B cell (primary cell): Measurements from ENCODE around the gene KRTAP25-1. TPM values are rescaled to one million over a fixed set of nuclear protein-coding genes. Genes with fewer than 3 reads are reported as not detected.

Experiments
- ATAC-seq: fragments of 200-7000 bp; cut with Tn5 transposase; one replicate; pipeline ENCODE4 v1.10.0; 2021; ENCODE audit warnings: low read depth, mild to moderate bottlenecking, moderate number of reproducible peaks, moderate library complexity
- CTCF ChIA-PET: fragments of 350-600 bp; sonication (Branson Sonifier 250); formaldehyde crosslinking; loops from one replicate; lab custom pipeline; 2021; ENCODE audit warnings: antibody characterized with exemption, inconsistent platforms; lab: Charles Lee
- POLR2A ChIA-PET: fragments of 350-600 bp; sonication (Branson Sonifier 250); formaldehyde crosslinking; loops from one replicate; lab custom pipeline; 2021; ENCODE audit warnings: antibody characterized with exemption; lab: Charles Lee
- DNase-seq: peaks from one replicate; pipeline ENCODE4 v3.0.0; 2013
- H2AFZ ChIP-seq: 2 replicates; pipeline ENCODE4 v1.6.1; 2012; ENCODE audit warnings: mild to moderate bottlenecking, low read depth, low read length; ENCODE audit not compliant: insufficient read depth, poor library complexity, severe bottlenecking
- H3K27ac ChIP-seq, 2 donors: 1 replicate in 1 of 2; 2 replicates in 1 of 2; pipeline ENCODE4 v1.5.1; 2012 to 2013; ENCODE audit warnings: low read length in 2 of 2, mild to moderate bottlenecking in 2 of 2, moderate library complexity in 1 of 2
- H3K27me3 ChIP-seq, 4 experiments: fragments of 200-600 bp in 1 of 4; sonication (generic) in 1 of 4; replicated peaks in 1 of 4; 1 replicate in 2 of 4; 2 replicates in 2 of 4; pipeline versions ENCODE4 v1.6.1 to v1.7.0; 2013 to 2016; ENCODE audit warnings: low read length in 3 of 4, mild to moderate bottlenecking in 2 of 4, mixed read lengths in 1 of 4, moderate library complexity in 1 of 4; ENCODE audit not compliant: insufficient read depth in 4 of 4, control insufficient read depth in 3 of 4; ENCODE audit errors: control extremely low read depth in 1 of 4
- H3K36me3 ChIP-seq, 2 experiments: replicated peaks in 1 of 2; 1 replicate in 1 of 2; 2 replicates in 1 of 2; pipeline versions ENCODE4 v1.6.1 to v1.7.1; 2013; ENCODE audit warnings: low read length in 1 of 2; ENCODE audit not compliant: insufficient read depth in 2 of 2, control insufficient read depth in 1 of 2; ENCODE audit errors: control extremely low read depth in 1 of 2, extremely low read depth in 1 of 2
- H3K4me1 ChIP-seq, 2 donors: fragments of 200-600 bp in 1 of 2; sonication (generic) in 1 of 2; 1 replicate in 1 of 2; 2 replicates in 1 of 2; pipeline versions ENCODE4 v1.5.1 to v1.6.1; 2013 to 2017; ENCODE audit warnings: low read length in 2 of 2; ENCODE audit not compliant: control insufficient read depth in 2 of 2, insufficient read depth in 2 of 2
- H3K4me2 ChIP-seq: replicated peaks from 2 replicates; pipeline ENCODE3; 2012; ENCODE audit warnings: mild to moderate bottlenecking, low read depth, low read length; ENCODE audit not compliant: poor library complexity, severe bottlenecking
- H3K4me3 ChIP-seq, 5 experiments: fragments of 200-600 bp in 1 of 5; sonication (generic) in 1 of 5; 1 replicate in 3 of 5; 2 replicates in 2 of 5; pipeline versions ENCODE4 v1.5.1 to v1.7.0; 2011 to 2016; ENCODE audit warnings: low read length in 4 of 5, mild to moderate bottlenecking in 4 of 5, low read depth in 2 of 5, control low read depth in 1 of 5, moderate library complexity in 1 of 5; ENCODE audit not compliant: insufficient read depth in 1 of 5; ENCODE audit errors: control extremely low read depth in 1 of 5, extremely low read depth in 1 of 5
- H3K79me2 ChIP-seq: fragments of 200-600 bp; sonication (generic); one replicate; pipeline ENCODE4 v1.6.0; 2016; ENCODE audit warnings: low read length; ENCODE audit not compliant: control insufficient read depth, insufficient read depth
- H3K9ac ChIP-seq: fragments of 200-600 bp; sonication (generic); 2 replicates; pipeline ENCODE4 v1.6.1; 2017; ENCODE audit warnings: mild to moderate bottlenecking, low read length, moderate library complexity
- H3K9me3 ChIP-seq, 3 donors: one replicate each; pipeline versions ENCODE4 v1.6.1 to v1.7.1; 2013; ENCODE audit warnings: low read length in 2 of 3; ENCODE audit not compliant: control insufficient read depth in 2 of 3, insufficient read depth in 1 of 3; ENCODE audit errors: control extremely low read depth in 1 of 3
- H4K20me1 ChIP-seq: 2 replicates; pipeline ENCODE4 v1.6.0; 2012; ENCODE audit warnings: mild to moderate bottlenecking, low read length; ENCODE audit not compliant: insufficient read depth, control insufficient read depth, poor library complexity, severe bottlenecking
- H3K27ac Mint-ChIP-seq: one replicate; pipeline ENCODE4 v1.8.0; 2021; ENCODE audit warnings: mixed read lengths
- H3K27me3 Mint-ChIP-seq: one replicate; pipeline ENCODE4 v1.8.0; 2021; ENCODE audit warnings: mixed read lengths
- H3K4me1 Mint-ChIP-seq: one replicate; pipeline ENCODE4 v1.8.0; 2021; ENCODE audit warnings: mixed read lengths
- H3K4me3 Mint-ChIP-seq: one replicate; pipeline ENCODE4 v1.8.0; 2021; ENCODE audit warnings: mixed read lengths
- H3K9me3 Mint-ChIP-seq: one replicate; pipeline ENCODE4 v1.8.0; 2022; ENCODE audit warnings: mixed read lengths; ENCODE audit not compliant: insufficient read depth
- CTCF ChIP-seq: fragments of 200-600 bp; IDR thresholded peaks from one replicate; pipeline ENCODE4 v1.8.0; 2022; ENCODE audit warnings: antibody characterized with exemption, mild to moderate bottlenecking
- EZH2 ChIP-seq: IDR thresholded peaks from 2 replicates; pipeline ENCODE4 v1.6.1; 2012; ENCODE audit warnings: borderline replicate concordance, low read depth, mild to moderate bottlenecking, moderate library complexity, low read length; ENCODE audit not compliant: insufficient read depth, poor library complexity, severe bottlenecking
- WGBS: methylation state at CpG from one replicate; pipeline ENCODE4 v1.1.5; 2013; ENCODE audit warnings: missing lambda C conversion rate; ENCODE audit not compliant: insufficient coverage; 5-methylcytosine and 5-hydroxymethylcytosine counted together
- intact Hi-C: fragments of 100-400 bp; cut with micrococcal nuclease; formaldehyde crosslinking; loops from one replicate; pipeline ENCODE4 v1.10.0; 2022
- polyA plus RNA-seq: library from polyadenylated mRNA; depleted of rRNA; stranded (reverse); fragments of >200 nt; gene quantifications from 2 replicates; pipeline ENCODE4 v1.2.3, GENCODE V29; 2012
- total RNA-seq, 2 donors: library from RNA; stranded (reverse); fragments of 120-200 nt in 1 of 2; gene quantifications; 1 replicate in 1 of 2; 2 replicates in 1 of 2; pipeline versions ENCODE4 v1.2.3 to v1.2.4, GENCODE V29; 2013 to 2022

KRTAP25-1 gene
- total and polyA plus RNA-seq, 2 donors (not counting 1 experiment from before 2014, with no cell fraction given), result not detected

- Histone ChIP-seq H3K4me1 (no peaks in the 10 kb centered on the region), H3K4me3 (no peak overlapping the region), H3K36me3 (no peaks in the 10 kb centered on the region), H3K79me2 (no peaks in the 10 kb centered on the region), H3K4me2 (no peak overlapping the region), H2AFZ (no peak overlapping the region), H4K20me1 (no peaks in the 10 kb centered on the region), H3K9me3 (peaks cover 0 to 1% (median 0%) of the 10 kb centered on the region in 3 donors), H3K27me3 (no peaks in the 10 kb centered on the region), H3K27ac (no peak overlapping the region), H3K9ac (no peak overlapping the region)
- no peak for DNase-seq
- TF ChIP-seq CTCF (no peak), EZH2 (no peak)
- no peak overlapping the region for H3K4me3 Mint-ChIP-seq
- intact Hi-C loops, result no loop called here
- WGBS, result no CpG with 5 or more reads among the region's 1 CpG
- POLR2A ChIA-PET, result no interaction called here
- H3K4me1 Mint-ChIP-seq, result no peaks in the 10 kb centered on the region
- H3K9me3 Mint-ChIP-seq, result no peaks in the 10 kb centered on the region
- no peak overlapping the region for H3K27ac Mint-ChIP-seq
- no peak for ATAC-seq
- CTCF ChIA-PET, result no interaction called here
- H3K27me3 Mint-ChIP-seq, result no peaks in the 10 kb centered on the region
These were observed 15.8 kb upstream of the KRTAP25-1 start for GRCh38 chr21:30305136-30305535.

DNA sequence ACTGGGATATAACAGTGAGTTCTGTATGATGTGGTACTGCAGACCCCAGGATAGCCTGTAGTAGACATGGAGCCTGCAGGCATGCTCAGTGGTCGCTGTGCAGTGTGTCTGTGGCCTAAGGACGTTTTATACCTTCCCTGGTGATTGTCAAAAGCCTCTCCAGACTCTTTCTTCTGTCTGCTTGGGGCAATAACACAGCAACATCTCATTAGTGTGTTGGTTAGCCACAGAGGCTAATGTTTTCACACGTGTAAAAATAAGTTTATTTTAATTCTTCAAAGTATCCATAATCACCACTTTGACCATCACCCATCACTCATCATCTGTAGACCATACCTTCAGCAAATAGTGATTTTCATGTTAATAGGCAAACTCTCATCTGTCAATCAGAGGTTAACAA is 6.5 kb downstream of the KRTAP25-1 start, which contains the start of gene KRTAP24-1:
Gene KRTAP24-1, minus strand, starts transcription at position 101 of the 400 bp plus-strand sequence. Its CDS starts 18 bp downstream, at position 83.
- TF ChIP-seq EZH2 (no peak), CTCF (no peak)
- ATAC-seq, result no peak
- POLR2A ChIA-PET, result no interaction called here

More for the DNA sequence above, 6.5 kb downstream of the KRTAP25-1 start, which contains the start of gene KRTAP24-1:
- CTCF ChIA-PET, result interaction anchor here (0.9 kb wide), 1 partner anchor 13 kb away, joined by 3 read pairs; no protein-coding TSS in a partner anchor
- no peaks in the 10 kb centered on the region for H3K27me3 ChIP-seq
- no peaks in the 10 kb centered on the region for H3K4me1 ChIP-seq
- 50% methylated on average over 1 of the region's 3 CpGs for WGBS
- H3K27me3 Mint-ChIP-seq, result no peaks in the 10 kb centered on the region
- no peak within 1 kb of the TSS for H2AFZ ChIP-seq
- no peaks in the 10 kb centered on the region for H3K79me2 ChIP-seq
- no peak within 1 kb of the TSS for H3K9ac ChIP-seq
- H4K20me1 ChIP-seq, result no peaks in the 10 kb centered on the region
- H3K27ac ChIP-seq, result no peak within 1 kb of the TSS
- no peak within 1 kb of the TSS for H3K4me3 Mint-ChIP-seq
- no peak within 1 kb of the TSS for H3K4me2 ChIP-seq
- no peaks in the 10 kb centered on the region for H3K4me1 Mint-ChIP-seq
- no peaks in the 10 kb centered on the region for H3K36me3 ChIP-seq
- peaks cover 2% of the 10 kb centered on the region for H3K9me3 Mint-ChIP-seq
- H3K27ac Mint-ChIP-seq, result no peak within 1 kb of the TSS
- DNase-seq, result no peak
- no peak within 1 kb of the TSS for H3K4me3 ChIP-seq
- H3K9me3 ChIP-seq, result peaks cover 0 to 5% (median 0%) of the 10 kb centered on the region in 3 donors
- intact Hi-C loops, result no loop called here
